Activated T-cell treated with anti-CD3 and anti-CD28 coated beads, Interleukin-2, amount 50 U/mL, for 24 hours (primary cell): Measurements from ENCODE around the gene CCR9.

Experiments used
- DNase-seq: peaks from one replicate; pipeline ENCODE4 v3.0.0-alpha.2; 2020
- H3K27ac Mint-ChIP-seq: 2 replicates; pipeline ENCODE4 v1.8.0; 2020; ENCODE audit warnings: mild to moderate bottlenecking, mixed read lengths
- H3K27me3 Mint-ChIP-seq: 2 replicates; pipeline ENCODE4 v1.8.0; 2020; ENCODE audit warnings: mixed read lengths
- H3K36me3 Mint-ChIP-seq: 2 replicates; pipeline ENCODE4 v1.8.0; 2020; ENCODE audit warnings: low read depth, mixed read lengths
- H3K4me1 Mint-ChIP-seq: 2 replicates; pipeline ENCODE4 v1.8.0; 2020; ENCODE audit warnings: low read depth, mixed read lengths
- H3K4me3 Mint-ChIP-seq: 2 replicates; pipeline ENCODE4 v1.8.0; 2020; ENCODE audit warnings: mild to moderate bottlenecking, moderate library complexity, mixed read lengths
- H3K9me3 Mint-ChIP-seq: 2 replicates; pipeline ENCODE4 v1.8.0; 2020; ENCODE audit warnings: mixed read lengths

CCR9 gene

DNA sequence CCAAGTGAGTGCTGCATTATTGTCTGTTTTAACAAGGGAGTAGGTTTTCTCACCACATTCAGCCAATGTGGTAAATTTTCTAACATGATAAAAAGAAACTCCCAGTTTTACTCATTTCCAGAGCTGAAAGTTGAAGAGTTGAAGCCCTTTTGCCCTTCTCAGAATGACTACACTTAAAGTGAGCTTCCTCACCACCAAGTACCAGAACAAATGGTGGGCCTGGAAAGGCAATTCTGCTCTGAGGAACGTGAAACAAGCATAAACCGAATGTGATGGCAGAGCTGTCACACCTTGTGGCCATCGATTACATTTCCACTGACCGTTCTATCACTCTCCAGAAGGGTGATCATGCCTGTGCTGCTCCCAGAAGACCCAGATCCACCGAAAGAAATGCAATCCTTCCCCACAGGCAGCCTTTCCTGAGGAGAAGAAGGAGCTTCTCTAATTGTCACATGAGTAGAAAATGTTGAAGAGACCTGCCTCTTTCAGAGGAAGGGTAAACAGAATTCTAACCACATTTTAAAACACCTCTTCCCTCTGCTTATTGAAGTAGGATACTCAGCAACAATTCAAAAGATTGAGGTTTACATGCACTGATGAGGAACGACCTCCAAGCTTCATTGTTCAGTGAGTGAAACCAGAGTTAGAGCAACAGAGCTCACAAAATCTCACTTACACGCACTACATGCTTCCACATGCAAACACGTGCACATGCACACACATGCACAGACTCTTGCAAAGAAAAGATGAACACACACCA lies 21.4 kb upstream of the CCR9 start:
- Mint-ChIP-seq H3K27me3 (peaks cover 79% of the 10 kb centered on the region), H3K27ac (no peak overlapping the region), H3K9me3 (peaks cover 8% of the 10 kb centered on the region), H3K4me3 (no peak overlapping the region), H3K36me3 (no peaks in the 10 kb centered on the region), H3K4me1 (peaks cover 53% of the 10 kb centered on the region)
- DNase-seq = no peak

GRCh38 chr3:45865563-45865962 lies 20.8 kb upstream of the CCR9 start:
- no peak overlapping the region for H3K4me3 Mint-ChIP-seq
- no peak overlapping the region for H3K27ac Mint-ChIP-seq
- no peak for DNase-seq
- peaks cover 80% of the 10 kb centered on the region for H3K27me3 Mint-ChIP-seq
- no peaks in the 10 kb centered on the region for H3K36me3 Mint-ChIP-seq
- peaks cover 8% of the 10 kb centered on the region for H3K9me3 Mint-ChIP-seq
- H3K4me1 Mint-ChIP-seq = peaks cover 55% of the 10 kb centered on the region

DNA sequence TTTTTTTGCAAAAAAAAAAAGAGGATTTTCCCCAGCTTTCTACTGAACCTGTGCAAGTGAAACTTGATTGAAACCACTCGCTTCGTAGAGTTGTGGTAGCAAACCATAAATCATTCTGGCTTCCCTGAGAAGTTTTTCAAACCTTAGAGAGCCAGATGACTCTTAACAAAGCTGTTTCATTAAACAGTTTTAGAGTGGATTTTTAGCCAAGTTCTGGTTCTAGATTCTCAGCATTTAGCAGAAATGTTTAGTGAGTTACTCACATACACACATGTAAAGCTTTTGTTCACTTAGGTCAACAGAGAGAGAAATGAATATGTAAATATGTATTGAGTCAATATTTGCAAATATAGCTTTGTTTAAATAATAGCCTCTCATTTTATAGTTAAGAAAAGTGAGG lies 18.1 kb upstream of the CCR9 start:
- peaks cover 5% of the 10 kb centered on the region for H3K9me3 Mint-ChIP-seq
- no peaks in the 10 kb centered on the region for H3K36me3 Mint-ChIP-seq
- H3K27ac Mint-ChIP-seq = no peak overlapping the region
- peaks cover 52% of the 10 kb centered on the region for H3K4me1 Mint-ChIP-seq
- H3K27me3 Mint-ChIP-seq = peaks cover 74% of the 10 kb centered on the region
- no peak for DNase-seq
- H3K4me3 Mint-ChIP-seq = no peak overlapping the region

GRCh38 chr3:45868650-45869049 lies 17.7 kb upstream of the CCR9 start:
- H3K4me3 Mint-ChIP-seq = no peak overlapping the region
- H3K27me3 Mint-ChIP-seq = peaks cover 72% of the 10 kb centered on the region
- no peak for DNase-seq
- H3K4me1 Mint-ChIP-seq = peaks cover 51% of the 10 kb centered on the region
- peaks cover under 1% of the 10 kb centered on the region for H3K9me3 Mint-ChIP-seq
- no peak overlapping the region for H3K27ac Mint-ChIP-seq
- no peaks in the 10 kb centered on the region for H3K36me3 Mint-ChIP-seq

DNA sequence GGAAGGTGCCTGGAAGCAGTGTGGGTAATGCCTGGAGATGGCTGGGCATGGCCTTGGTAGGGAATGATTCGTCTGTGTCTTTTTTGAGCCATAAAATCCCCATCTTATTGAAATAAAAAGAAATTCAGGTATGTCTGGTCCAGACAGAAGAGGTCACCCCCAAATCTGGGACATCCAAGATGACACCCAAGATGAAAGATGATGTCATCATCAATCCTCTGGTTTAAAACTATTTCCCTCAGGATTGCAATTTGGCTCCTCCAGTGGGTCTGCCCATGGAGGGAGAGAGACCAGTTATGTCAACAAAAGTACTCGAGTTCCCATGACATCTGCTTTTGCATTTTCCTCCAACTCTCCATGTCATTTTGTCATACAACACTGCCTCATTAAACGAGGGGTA lies 16.7 kb upstream of the CCR9 start:
- no peak for DNase-seq
- Mint-ChIP-seq H3K27me3 (peaks cover 78% of the 10 kb centered on the region), H3K9me3 (no peaks in the 10 kb centered on the region), H3K4me3 (no peak overlapping the region), H3K4me1 (peaks cover 49% of the 10 kb centered on the region), H3K36me3 (no peaks in the 10 kb centered on the region), H3K27ac (no peak overlapping the region)

GRCh38 chr3:45870099-45870498 lies 16.2 kb upstream of the CCR9 start:
- peak; percentile 55 for DNase-seq
- no peak overlapping the region for H3K27ac Mint-ChIP-seq
- no peaks in the 10 kb centered on the region for H3K36me3 Mint-ChIP-seq
- H3K27me3 Mint-ChIP-seq = peaks cover 77% of the 10 kb centered on the region
- peaks cover 46% of the 10 kb centered on the region for H3K4me1 Mint-ChIP-seq
- no peaks in the 10 kb centered on the region for H3K9me3 Mint-ChIP-seq
- no peak overlapping the region for H3K4me3 Mint-ChIP-seq

- peaks cover 74% of the 10 kb centered on the region for H3K27me3 Mint-ChIP-seq
- H3K36me3 Mint-ChIP-seq = no peaks in the 10 kb centered on the region
- no peaks in the 10 kb centered on the region for H3K9me3 Mint-ChIP-seq
- DNase-seq = no peak
- H3K4me1 Mint-ChIP-seq = peaks cover 39% of the 10 kb centered on the region
- no peak overlapping the region for H3K27ac Mint-ChIP-seq
- no peak overlapping the region for H3K4me3 Mint-ChIP-seq
Measured at GRCh38 chr3:45871780-45872179, 14.6 kb upstream of the CCR9 start.

GRCh38 chr3:45872569-45872968 lies 13.8 kb upstream of the CCR9 start:
- Mint-ChIP-seq H3K27me3 (peaks cover 70% of the 10 kb centered on the region), H3K27ac (no peak overlapping the region), H3K9me3 (no peaks in the 10 kb centered on the region), H3K4me1 (peaks cover 39% of the 10 kb centered on the region), H3K4me3 (no peak overlapping the region), H3K36me3 (no peaks in the 10 kb centered on the region)
- DNase-seq = no peak

DNA sequence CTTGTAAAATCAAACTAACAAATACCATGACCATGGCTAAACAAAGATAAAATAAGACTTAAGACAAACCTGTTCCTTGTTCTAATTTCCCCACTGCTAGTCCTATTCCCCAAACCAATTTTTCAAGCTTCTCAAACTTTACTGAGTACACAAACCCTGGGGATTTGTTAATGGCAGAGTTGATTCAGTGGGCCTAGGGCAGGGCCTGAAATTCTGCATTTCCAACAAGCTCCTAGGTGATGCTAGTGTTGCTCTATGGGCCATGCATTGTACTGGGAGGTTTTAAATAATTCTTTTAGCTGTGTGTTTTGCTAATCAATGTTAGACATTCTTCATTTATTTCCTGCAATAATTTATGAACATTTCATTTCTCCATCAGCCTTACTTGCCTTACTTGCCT lies 13.3 kb upstream of the CCR9 start:
- no peaks in the 10 kb centered on the region for H3K36me3 Mint-ChIP-seq
- peaks cover 39% of the 10 kb centered on the region for H3K4me1 Mint-ChIP-seq
- DNase-seq = no peak
- H3K27me3 Mint-ChIP-seq = peaks cover 68% of the 10 kb centered on the region
- no peaks in the 10 kb centered on the region for H3K9me3 Mint-ChIP-seq
- no peak overlapping the region for H3K27ac Mint-ChIP-seq
- no peak overlapping the region for H3K4me3 Mint-ChIP-seq

DNA sequence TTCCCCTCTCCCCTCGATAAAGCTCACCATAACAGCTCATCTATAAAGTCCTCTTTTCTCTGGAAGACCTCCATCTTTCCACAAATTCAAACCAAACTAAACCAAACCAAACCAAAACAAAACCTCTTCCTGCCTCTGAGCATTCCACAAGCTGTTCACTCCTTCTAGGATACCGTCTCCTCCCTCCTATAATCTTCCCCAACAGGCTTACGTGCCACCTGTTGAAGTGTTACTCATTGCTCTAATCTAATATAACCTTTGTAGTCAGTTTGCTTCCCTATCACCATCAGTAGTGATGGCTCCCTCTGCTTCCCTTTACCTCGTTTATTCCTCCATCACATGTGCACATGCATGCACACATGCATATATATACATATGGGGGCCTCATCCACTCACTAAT lies 12.7 kb upstream of the CCR9 start:
- H3K4me1 Mint-ChIP-seq = peaks cover 37% of the 10 kb centered on the region
- no peak overlapping the region for H3K4me3 Mint-ChIP-seq
- no peaks in the 10 kb centered on the region for H3K36me3 Mint-ChIP-seq
- no peak for DNase-seq
- H3K27me3 Mint-ChIP-seq = peaks cover 66% of the 10 kb centered on the region
- H3K9me3 Mint-ChIP-seq = no peaks in the 10 kb centered on the region
- H3K27ac Mint-ChIP-seq = no peak overlapping the region

DNA sequence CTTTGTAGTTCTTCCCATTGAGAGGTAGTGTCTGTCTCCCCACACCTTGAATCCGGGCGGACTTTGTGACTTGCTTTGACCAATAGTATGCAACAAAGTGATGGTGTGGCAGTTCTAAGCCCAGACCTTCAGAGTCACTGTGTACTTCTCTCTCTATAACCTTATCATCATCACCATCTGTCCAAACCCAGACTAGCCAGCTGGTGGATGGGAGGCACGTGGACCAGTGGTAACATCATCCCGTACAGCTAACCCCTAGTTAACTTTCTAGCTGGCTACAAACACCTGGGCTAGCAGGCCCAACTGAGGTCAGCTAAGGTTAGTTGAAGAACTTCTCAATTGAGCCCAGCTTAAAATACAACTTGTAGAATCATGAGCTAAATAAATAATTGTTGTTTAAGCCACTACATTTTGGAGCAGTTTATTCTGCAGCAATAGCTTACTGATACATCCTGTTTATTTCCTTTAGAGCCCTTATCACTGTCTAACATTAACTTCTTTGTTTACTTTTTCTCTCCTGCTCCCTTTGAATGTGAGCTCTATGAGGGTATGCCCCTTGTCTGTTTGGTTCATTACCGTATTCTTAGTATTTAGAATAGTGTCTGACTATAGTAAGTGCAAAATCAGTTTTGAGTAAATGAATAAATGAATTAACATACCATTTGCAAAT lies 11.5 kb upstream of the CCR9 start:
- Mint-ChIP-seq H3K9me3 (no peaks in the 10 kb centered on the region), H3K36me3 (no peaks in the 10 kb centered on the region), H3K4me1 (peaks cover 32% of the 10 kb centered on the region), H3K27me3 (peaks cover 63% of the 10 kb centered on the region), H3K4me3 (no peak overlapping the region), H3K27ac (no peak overlapping the region)
- no peak for DNase-seq

DNA sequence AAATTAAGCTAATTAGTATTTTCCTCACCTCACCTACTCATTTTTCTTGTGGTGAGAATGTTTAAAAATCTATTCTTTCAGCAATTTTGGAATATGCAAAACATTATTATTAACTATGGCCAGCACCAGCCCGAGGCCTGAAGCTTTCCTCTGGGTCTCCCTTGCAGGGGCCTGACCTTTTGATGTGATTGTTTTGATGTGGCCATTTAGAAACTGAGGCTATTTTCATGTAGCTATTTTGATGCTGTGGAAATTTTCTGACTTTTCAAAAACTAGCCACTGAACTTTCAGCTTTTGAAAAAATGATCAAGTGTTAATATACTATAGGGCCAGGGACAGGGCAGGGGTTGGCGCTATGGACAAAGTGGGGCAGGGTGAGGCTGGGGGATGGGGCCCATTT lies 8.2 kb upstream of the CCR9 start:
- H3K27me3 Mint-ChIP-seq = peaks cover 46% of the 10 kb centered on the region
- DNase-seq = no peak
- H3K4me1 Mint-ChIP-seq = peaks cover 29% of the 10 kb centered on the region
- H3K36me3 Mint-ChIP-seq = no peaks in the 10 kb centered on the region
- no peak overlapping the region for H3K27ac Mint-ChIP-seq
- no peak overlapping the region for H3K4me3 Mint-ChIP-seq
- H3K9me3 Mint-ChIP-seq = no peaks in the 10 kb centered on the region

- no peaks in the 10 kb centered on the region for H3K36me3 Mint-ChIP-seq
- H3K27ac Mint-ChIP-seq = no peak overlapping the region
- no peak overlapping the region for H3K4me3 Mint-ChIP-seq
- H3K9me3 Mint-ChIP-seq = no peaks in the 10 kb centered on the region
- peaks cover 36% of the 10 kb centered on the region for H3K4me1 Mint-ChIP-seq
- no peak for DNase-seq
- peaks cover 48% of the 10 kb centered on the region for H3K27me3 Mint-ChIP-seq
Measured at GRCh38 chr3:45880725-45881077, 5.6 kb upstream of the CCR9 start.

- Mint-ChIP-seq H3K4me1 (peaks cover 40% of the 10 kb centered on the region), H3K4me3 (no peak overlapping the region), H3K27ac (peak overlapping the region; percentile 18), H3K27me3 (peaks cover 50% of the 10 kb centered on the region), H3K36me3 (no peaks in the 10 kb centered on the region), H3K9me3 (no peaks in the 10 kb centered on the region)
- peak; percentile 49 for DNase-seq
Measured at GRCh38 chr3:45881078-45882022, 5.0 kb upstream of the CCR9 start.
